Stimulated activated CD8-positive, alpha-beta memory T cell treated with anti-CD3 and anti-CD28 coated beads, Interleukin-7, amount 100 ng/mL, for 24 hours (primary cell): Measurements from ENCODE around the gene ARMCX6.
"Not testable (repeated sequence)": the region's sequence is repeated elsewhere in the genome, so short reads cannot be mapped to it uniquely, and the experiment has no call there.

Source experiments
- DNase-seq: peaks from one replicate; pipeline ENCODE4 v3.0.0-alpha.2; 2020; ENCODE audit warnings: low read depth

ARMCX6 gene

DNA sequence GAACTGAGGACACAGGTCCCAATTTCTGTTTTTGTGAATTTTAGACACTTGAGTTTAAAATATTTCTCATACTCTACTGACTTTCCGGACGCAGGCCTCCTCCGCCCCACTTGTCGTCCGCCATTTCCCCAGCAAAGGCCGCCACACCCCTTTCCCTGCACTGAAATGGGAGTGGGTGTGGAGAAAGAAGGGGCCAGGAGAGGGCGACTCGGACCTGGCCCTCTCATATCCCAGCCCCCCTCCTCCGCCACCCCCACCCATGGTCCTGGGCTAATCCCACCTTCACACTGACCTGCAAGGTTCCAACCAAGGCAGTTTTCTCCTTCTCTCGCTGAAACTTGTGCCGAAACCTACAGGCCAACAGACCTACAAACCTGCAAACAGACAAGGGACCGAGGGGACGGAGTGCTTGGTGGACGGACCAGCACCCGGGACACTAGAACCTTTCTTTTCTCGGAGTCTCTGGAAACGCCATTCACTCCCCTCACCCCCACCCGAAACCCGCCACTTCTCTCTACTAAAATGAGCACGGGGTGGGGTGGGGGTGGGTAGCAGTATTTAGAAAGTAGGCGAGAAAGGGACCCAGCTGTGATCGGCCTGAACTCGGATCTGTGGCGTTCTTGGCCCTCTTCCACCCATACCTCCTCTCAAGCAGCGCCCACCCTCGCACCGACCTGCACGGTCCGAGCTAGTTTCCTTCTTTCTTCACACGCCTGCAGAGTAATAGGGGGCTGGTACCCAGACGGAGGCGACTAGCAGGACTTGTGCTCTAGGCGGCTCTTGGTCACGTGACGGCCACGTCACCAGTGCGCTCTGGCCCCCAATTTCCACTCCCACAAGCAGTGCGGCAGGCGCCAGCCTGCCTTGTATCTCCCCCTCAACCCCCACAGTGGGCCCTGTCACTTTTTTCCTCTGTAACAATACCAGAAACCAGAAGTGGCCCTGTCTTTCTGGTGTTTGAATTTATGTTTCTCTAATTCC is at the start of gene ARMCX6:
ARMCX6 (minus strand) TSS at position 790 of the 981 bp plus-strand sequence. CDS start 1,380 bp downstream, outside the sequence.
- DNase-seq, result peak; percentile 39

DNA sequence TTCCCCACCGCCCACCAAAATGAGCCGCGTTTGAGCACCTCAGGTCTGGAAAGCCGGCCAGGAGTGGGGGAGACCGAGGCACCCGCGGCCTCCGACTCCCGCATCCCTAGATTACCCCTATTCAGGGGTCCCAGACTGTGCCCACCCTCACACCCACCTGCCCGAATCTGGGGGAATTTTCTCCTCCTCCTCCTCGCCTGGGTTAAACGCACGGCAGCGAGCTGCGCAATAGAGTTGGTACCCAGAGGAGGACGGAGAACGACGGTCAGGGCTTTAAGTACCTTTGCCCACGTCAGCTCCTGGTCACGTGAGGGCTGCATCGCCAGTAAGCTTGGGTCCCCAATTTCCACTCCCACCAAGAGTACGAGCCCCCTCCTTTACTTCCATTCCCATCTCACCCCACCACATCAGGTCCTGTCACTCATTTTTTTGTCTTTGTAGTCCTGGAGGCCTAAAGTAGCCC is 41.8 kb upstream of the ARMCX6 start, which contains the start of gene ARMCX2:
ARMCX2 (minus strand) TSS at position 250 of the 463 bp plus-strand sequence. CDS start 2,262 bp downstream, outside the sequence.
- DNase-seq, result no peak

DNA sequence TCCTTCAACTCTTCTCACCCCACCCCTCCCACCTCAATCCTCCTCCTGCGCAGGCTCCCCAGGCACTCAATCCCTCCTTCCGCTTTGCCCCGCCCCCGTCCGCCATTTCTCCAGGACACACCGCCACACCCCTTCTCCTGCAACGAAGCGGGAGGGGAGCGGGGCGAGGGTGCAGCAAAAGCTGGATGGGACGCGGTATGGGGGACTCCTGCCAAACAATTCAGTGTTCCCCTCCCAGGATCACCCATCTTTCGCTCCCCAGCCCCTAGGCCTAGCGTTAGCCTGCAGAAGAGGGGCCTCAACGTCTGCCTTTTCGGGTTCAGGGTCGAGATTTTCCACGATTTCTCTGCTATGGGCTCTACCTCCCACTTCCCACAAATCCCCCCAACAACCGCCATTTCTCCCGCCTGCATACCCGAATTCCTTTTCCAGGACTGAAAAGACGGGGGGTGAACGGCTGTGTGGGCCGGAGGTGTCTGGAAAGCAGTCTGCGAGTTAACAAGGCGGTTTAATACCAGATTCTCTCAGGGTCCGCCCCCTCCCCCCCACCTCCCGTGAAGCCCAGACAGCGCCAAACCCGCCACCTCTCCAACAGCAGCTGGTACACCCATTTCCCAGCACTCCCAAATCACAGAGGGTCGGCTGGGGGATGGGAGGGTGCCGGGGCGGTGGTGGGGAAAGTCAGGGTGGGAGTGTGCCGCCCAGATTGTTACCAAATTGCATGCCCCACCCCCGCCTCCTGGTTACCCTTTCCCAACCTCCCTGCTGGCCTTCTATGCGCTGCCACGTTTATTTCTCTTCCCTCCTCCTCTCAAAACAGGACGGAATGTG is 41.1 kb upstream of the ARMCX6 start:
- DNase-seq, result peak; percentile 15

DNA sequence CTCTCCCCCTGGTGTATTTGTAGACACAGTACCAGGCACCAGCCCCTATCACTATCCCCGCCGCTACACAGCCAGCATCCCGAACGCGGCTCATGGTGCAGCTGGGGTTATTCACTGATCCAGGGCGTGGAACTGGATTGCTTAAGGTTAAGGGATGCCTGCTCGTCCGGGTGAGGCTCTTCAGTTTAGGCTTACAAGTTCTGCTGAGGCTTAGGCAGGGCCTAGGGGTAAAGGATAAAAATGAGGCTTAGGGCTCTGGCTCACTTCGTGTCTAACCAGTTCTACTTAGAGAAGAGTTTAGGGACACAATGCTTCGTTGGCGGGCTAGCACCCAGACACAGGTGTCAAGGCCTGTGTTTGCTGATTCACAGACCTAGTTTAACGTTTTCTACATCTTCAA is 39.7 kb upstream of the ARMCX6 start:
- DNase-seq, result no peak

DNA sequence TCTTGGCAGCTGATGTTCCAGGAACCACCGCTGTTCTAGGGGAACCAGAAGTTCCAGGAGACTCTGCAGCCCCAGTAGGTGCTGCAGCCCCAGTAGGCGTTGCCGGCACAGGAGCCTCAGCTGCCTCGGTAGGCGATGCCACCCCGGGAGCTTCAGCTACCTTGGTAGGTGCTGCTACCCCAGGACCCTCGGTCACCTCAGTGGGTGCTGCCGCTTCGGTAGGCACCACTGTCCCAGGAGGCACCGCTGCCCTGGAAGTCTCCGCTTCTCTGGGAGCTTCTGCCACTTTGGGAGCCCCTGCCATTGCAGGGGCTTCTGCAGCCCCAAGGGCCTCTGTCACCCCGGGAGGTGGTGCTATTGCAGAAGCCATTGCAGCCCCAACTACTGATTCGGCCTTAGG is 39.0 kb upstream of the ARMCX6 start:
- no peak for DNase-seq

DNA sequence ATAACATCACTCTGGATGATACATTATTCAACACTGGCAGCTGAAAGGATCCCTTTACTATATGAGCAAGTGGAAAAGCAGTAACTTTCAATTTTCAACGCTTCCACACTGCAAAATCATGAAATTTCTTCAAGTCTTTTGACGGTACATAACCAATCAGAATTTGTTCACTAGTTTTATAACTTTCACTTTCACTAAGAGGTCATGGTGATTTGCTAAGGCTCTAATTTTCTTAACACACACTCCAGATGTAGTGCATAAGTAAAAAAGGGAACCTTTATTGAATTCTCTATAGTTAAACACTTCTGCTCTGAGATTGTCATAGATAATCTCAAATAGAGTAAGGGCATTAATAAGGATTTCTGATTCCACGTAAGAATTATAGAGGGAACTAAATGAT is 37.7 kb upstream of the ARMCX6 start:
- DNase-seq, result no peak

DNA sequence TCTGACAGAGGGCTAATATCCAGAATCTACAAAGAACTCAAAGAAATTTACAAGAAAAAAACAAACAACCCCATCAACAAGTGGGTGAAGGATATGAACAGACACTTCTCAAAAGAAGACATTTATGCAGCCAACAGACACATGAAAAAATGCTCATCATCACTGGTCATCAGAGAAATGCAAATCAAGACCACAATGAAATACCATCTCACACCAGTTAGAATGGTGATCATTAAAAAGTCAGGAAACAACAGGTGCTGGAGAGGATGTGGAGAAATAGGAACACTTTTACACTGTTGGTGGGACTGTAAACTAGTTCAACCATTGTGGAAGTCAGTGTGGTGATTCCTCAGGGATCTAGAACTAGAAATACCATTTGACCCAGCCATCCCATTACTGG is 29.9 kb upstream of the ARMCX6 start:
- DNase-seq, result not testable (repeated sequence)

DNA sequence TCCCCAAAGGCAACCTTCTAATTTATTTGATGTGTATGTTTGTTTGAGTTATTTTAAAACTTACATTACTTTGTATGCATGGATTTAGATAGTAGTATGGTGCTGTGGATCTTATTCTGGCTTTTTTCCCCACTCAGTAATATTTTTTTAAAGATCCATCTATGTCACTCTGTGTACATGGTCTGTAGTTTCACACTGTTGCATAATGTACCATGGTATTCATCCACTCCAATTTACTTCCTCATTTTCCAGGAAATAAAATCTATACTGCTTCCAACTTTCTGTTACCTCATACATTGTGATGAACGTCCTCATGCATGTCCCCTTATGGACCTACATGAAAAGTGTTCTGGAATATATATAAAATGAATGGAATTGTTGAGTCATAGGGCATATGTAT is 24.3 kb upstream of the ARMCX6 start:
- no peak for DNase-seq

DNA sequence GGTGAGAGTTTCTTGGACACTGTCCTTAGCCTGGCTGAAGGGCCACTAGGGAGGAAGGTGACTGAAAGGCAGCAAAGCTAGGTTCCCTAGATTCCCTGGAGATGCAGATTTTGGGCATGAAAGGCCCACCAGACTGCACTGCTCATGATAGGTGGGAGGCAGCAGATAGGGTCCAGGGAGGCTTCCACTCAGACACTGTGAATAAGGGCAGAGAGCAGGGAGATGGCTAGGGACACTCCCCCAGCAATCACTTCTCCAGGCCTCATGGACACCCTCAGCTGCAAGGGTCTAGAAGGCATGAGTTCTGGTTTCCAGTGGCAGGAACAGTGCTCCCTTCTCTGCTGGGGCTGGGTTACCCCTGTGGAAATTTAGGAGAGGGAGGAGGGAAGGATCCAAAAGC is 21.8 kb upstream of the ARMCX6 start:
- no peak for DNase-seq

DNA sequence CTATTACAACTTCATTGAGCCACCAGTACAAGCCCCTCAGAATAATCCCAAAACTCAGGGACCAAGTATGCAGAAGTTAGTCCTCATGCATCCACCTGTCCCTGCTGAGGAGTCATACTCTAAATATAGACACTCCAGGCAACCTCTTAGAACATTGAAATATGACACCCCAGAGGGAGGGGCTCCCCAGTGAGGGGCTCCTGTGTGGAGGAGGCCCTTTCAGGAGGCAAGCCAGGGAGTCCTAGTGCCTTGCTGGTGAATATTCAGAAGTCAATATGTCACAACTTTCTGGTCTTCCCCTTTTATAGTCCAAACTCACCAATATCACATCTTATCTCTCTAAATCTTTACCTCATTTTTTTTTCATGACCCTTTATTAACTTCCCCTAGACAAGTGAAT is 1.6 kb upstream of the ARMCX6 start:
- DNase-seq, result no peak

DNA sequence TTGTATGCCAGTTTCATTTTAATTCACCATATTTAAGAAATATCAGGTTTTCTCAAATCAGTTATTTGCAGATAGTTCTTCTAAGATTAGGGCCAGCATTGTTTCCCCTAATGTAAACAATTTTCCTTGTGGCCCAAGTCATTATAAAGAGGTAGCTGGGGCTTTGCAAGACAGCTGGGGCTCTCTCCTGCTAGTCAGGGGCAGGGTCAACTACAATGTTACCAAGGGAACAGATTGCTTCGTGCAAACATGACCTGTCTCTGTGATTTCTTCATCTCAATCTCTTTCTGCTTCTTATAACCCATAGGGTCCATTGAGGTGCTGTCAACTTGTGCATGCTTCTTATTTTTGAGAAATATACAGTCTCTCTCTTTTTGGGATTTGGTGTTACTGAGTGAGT is 12.1 kb downstream of the ARMCX6 start:
- no peak for DNase-seq

DNA sequence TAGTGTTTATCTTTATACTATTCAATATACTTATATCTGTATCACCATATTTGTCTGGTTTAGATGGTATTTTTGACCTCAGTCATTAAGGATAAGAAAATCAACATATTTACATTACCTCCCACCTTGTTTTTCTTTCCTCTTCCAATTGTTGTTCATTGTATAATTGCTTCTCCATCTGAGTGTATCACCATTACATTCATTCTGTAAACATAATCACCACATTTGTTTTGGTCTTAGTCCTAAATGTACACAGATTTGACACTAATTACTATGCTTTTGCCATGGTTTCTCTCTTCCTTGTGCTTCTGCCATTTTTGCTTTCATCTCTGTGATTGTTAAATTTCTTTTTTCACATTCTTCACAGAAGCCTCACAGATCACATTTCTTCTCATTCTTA is 12.7 kb downstream of the ARMCX6 start:
- DNase-seq, result no peak

DNA sequence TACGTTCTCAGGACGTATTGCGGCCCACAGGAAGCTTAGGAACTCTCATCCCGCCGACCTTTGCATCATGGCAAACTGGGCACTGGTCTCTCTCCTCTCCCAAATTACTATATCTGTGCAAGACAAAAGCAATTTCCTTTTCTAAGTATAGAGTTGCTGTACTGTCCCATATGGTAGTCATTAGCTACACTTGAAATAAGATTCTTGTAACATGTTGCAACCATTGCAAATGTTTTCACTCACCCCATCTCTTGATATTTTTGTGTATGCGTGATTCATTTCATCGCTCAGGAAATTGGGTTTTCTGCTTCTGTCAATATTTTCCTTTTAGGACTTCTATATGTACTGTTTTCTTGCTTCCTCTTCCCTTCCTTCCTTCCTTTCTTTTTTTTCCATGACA is 15.7 kb downstream of the ARMCX6 start:
- no peak for DNase-seq

DNA sequence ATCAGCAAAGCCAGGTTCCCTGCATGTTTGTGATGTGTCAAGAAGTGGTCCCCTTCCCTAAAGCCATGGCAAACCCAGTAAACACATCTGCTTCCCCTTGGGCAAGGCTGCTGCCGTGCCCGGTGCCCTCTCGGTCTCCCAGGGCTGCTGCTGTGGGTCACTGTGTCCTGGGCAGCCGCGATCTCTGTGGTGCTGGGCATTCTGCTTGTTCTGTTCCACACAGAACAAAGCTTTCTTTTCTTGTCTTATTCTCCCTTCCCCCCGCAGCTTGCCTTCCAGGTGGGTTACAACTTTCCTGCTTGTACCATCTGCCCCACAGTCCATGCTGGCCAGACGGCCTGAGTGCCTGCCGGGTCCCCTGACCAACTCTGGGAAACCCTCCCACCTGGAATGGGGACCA is 18.2 kb downstream of the ARMCX6 start:
- DNase-seq, result not testable (repeated sequence)

DNA sequence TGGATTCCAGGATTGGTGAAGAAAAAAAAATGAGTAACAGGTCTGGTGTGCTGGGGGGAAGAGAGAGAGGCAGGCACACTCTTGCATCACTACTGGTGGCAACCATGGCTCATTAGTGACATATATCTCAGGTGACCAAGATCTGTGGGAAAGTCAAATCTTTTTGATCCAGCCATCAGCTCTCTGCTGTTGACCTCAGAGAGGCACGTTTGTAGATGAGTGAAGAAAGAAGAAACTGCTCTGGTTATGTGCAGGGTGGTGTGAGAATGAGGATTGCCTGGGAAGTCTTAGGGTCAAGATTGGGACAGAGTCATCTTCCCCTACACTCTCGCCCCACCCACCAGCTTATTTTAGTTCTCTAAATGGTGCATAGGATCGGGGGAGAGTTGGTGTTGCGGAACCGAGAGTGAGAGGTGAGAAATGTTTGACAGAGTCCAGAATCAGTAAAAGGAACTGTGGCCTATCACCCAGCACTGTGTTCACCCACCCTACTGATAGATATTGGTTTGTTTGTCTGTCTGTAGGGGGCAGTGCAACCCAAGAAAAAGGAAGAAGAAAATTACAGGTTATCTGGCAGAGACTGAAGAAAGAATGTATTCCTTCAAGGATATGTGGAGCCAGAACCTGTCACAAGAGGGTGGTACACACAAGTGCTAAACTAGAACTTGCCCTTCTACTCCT is 21.9 kb downstream of the ARMCX6 start:
- DNase-seq, result no peak
